ENCODE results near the gene MRFAP1. TPM values are rescaled to one million over a fixed set of nuclear protein-coding genes. Genes with fewer than 3 reads are reported as not detected.
A peak's percentile ranks its signal among the peaks of the same experiment; 100 is the strongest.

Gene MRFAP1
- total and polyA plus RNA-seq, 2 donors (not counting 1 experiment from before 2014, with no cell fraction given): 54.8 to 113 TPM

DNA sequence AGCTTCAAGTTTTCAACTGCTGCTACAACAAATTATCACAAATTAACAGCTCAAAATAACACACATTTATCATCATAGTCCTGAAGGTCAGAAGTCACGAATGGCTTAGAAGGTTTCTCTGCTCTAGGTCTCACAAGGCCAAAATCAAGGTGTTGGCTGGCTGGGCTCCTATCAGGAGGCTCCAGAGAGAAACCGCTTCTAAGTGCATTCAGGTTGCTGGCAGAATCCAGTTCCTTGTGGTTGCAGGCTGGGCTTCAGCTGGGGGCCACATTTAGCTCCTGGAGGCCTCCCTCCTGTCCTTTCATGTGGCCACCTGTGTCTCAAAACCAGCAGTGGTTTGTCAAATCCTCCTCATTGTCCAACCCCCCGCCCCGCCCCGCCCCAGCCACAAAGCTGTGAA lies 15.4 kb downstream of the MRFAP1 start:
- Histone ChIP-seq H3K4me2 (replicated peaks; ENCODE audit: low read depth, low read length, poor library complexity, severe bottlenecking) (no peak overlapping the region), H2AFZ (ENCODE audit: insufficient read depth, low read depth, low read length, poor library complexity, severe bottlenecking) (no peak overlapping the region), H3K27ac (ENCODE audit: low read length in 2 of 2) (no peak overlapping the region), H3K36me3 (replicated peaks in 1 of 2; ENCODE audit: control extremely low read depth in 1 of 2, control insufficient read depth in 1 of 2, extremely low read depth in 1 of 2, insufficient read depth in 2 of 2, low read length in 1 of 2) (no peaks in the 10 kb centered on the region), H3K4me1 (ENCODE audit: control insufficient read depth in 2 of 2, insufficient read depth in 2 of 2, low read length in 2 of 2) (peaks cover 8 to 11% of the 10 kb centered on the region in 2 donors), H3K4me3 (ENCODE audit: control extremely low read depth in 1 of 5, extremely low read depth in 1 of 5, insufficient read depth in 1 of 5, low read depth in 2 of 5, low read length in 4 of 5) (no peak overlapping the region), H3K9me3 (ENCODE audit: control extremely low read depth in 1 of 3, control insufficient read depth in 2 of 3, insufficient read depth in 1 of 3, low read length in 2 of 3) (peaks cover 0 to 8% (median 1%) of the 10 kb centered on the region in 3 donors), H4K20me1 (ENCODE audit: control insufficient read depth, insufficient read depth, low read length, poor library complexity, severe bottlenecking) (no peaks in the 10 kb centered on the region), H3K9ac (ENCODE audit: low read length) (no peak overlapping the region), H3K27me3 (replicated peaks in 1 of 4; ENCODE audit: control extremely low read depth in 1 of 4, control insufficient read depth in 3 of 4, insufficient read depth in 4 of 4, low read length in 3 of 4) (peaks cover 0 to 16% (median 6%) of the 10 kb centered on the region in 4 experiments), H3K79me2 (ENCODE audit: control insufficient read depth, insufficient read depth, low read length) (no peaks in the 10 kb centered on the region)
- intact Hi-C loops (cut with micrococcal nuclease): no loop called here
- Mint-ChIP-seq H3K27me3 (peaks cover 11% of the 10 kb centered on the region), H3K4me3 (no peak overlapping the region), H3K27ac (no peak overlapping the region), H3K4me1 (peaks cover 2% of the 10 kb centered on the region), H3K9me3 (ENCODE audit: insufficient read depth) (no peaks in the 10 kb centered on the region)
- WGBS (ENCODE audit: insufficient coverage): 99% methylated on average over 5 of the region's 5 CpGs
- POLR2A ChIA-PET: interaction anchor here (0.6 kb wide), 1 partner anchor 214 kb away, joined by 3 read pairs; no protein-coding TSS in a partner anchor
- CTCF ChIA-PET: no interaction called here
- TF ChIP-seq EZH2 (IDR thresholded peaks at IDR 0.05; ENCODE audit: borderline replicate concordance, insufficient read depth, low read depth, low read length, poor library complexity, severe bottlenecking): no peak
- TF ChIP-seq, protein P1, sequence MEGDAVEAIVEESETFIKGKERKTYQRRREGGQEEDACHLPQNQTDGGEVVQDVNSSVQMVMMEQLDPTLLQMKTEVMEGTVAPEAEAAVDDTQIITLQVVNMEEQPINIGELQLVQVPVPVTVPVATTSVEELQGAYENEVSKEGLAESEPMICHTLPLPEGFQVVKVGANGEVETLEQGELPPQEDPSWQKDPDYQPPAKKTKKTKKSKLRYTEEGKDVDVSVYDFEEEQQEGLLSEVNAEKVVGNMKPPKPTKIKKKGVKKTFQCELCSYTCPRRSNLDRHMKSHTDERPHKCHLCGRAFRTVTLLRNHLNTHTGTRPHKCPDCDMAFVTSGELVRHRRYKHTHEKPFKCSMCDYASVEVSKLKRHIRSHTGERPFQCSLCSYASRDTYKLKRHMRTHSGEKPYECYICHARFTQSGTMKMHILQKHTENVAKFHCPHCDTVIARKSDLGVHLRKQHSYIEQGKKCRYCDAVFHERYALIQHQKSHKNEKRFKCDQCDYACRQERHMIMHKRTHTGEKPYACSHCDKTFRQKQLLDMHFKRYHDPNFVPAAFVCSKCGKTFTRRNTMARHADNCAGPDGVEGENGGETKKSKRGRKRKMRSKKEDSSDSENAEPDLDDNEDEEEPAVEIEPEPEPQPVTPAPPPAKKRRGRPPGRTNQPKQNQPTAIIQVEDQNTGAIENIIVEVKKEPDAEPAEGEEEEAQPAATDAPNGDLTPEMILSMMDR (IDR thresholded peaks at IDR 0.05): no peak
- no peak for ATAC-seq (ENCODE audit: low read depth)
- DNase-seq: no peak

DNA sequence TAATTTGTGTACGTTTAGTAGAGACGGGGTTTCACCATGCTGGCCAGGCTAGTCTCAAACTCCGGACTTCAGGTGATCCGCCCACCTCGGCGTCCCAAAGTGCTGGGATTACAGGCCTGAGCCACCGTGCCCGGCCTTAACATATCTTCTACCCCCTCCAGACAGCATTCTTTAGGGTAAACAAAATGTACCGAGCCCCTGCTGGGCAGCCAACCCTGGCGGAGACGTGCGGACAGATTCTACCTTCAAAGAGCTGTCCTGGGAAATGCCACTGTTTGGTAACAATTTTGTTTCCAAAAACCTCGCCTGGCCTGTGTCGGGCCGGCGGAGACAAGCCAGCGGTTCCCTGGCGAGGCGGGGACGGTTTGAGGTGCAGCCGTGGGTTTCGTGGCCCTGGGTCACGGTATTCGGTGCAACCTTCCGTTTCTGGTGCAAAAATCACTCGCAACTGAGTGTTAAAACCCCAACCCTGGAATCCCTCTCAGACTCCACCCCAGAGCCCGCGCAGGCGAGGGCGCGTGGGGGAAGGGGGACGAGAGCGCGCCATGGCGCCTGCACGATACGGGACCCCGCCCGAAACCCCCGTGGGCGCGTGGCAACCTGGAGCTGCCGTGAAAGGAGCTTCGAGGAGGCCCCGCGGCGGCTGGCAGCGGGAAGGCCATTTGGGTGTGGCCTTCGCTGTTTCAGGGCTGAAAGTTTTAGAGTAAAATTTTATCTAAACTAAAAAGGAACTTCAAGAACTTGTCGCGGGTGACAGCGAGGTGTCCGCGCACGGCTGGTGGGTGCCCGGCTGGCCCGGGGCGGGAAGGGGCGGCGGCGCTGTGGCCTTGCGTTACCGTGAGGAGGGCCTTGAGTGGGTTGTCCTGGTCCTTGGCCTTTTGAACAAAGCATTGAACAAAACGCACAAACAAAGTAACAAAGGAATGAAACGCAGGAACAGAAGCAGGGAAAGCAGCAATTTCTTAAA lies 17.0 kb downstream of the MRFAP1 start:
- Mint-ChIP-seq H3K27ac (peak overlapping the region; percentile 35), H3K9me3 (ENCODE audit: insufficient read depth) (no peaks in the 10 kb centered on the region), H3K4me3 (no peak overlapping the region), H3K4me1 (peaks cover 2% of the 10 kb centered on the region), H3K27me3 (peaks cover 21% of the 10 kb centered on the region)
- peak overlapping the region; percentile 66 for H2AFZ ChIP-seq (ENCODE audit: insufficient read depth, low read depth, low read length, poor library complexity, severe bottlenecking)
- 82% methylated on average over 57 of the region's 65 CpGs for WGBS (ENCODE audit: insufficient coverage)
- no peaks in the 10 kb centered on the region for H3K36me3 ChIP-seq (replicated peaks in 1 of 2; ENCODE audit: control extremely low read depth in 1 of 2, control insufficient read depth in 1 of 2, extremely low read depth in 1 of 2, insufficient read depth in 2 of 2, low read length in 1 of 2)
- POLR2A ChIA-PET: interaction anchor here (1.5 kb wide), 1 partner anchor 17 kb away, joined by 3 read pairs; the partner anchor contains the start of gene MRFAP1
- H4K20me1 ChIP-seq (ENCODE audit: control insufficient read depth, insufficient read depth, low read length, poor library complexity, severe bottlenecking): no peaks in the 10 kb centered on the region
- peaks cover 0 to 8% (median 1%) of the 10 kb centered on the region in 3 donors for H3K9me3 ChIP-seq (ENCODE audit: control extremely low read depth in 1 of 3, control insufficient read depth in 2 of 3, insufficient read depth in 1 of 3, low read length in 2 of 3)
- CTCF ChIA-PET: interaction anchor here (0.9 kb wide), 1 partner anchor 17 kb away, joined by 3 read pairs; no protein-coding TSS in a partner anchor
- no peak overlapping the region for H3K9ac ChIP-seq (ENCODE audit: low read length)
- no peak for TF ChIP-seq EZH2 (IDR thresholded peaks at IDR 0.05; ENCODE audit: borderline replicate concordance, insufficient read depth, low read depth, low read length, poor library complexity, severe bottlenecking)
- H3K79me2 ChIP-seq (ENCODE audit: control insufficient read depth, insufficient read depth, low read length): no peaks in the 10 kb centered on the region
- H3K27ac ChIP-seq (ENCODE audit: low read length in 2 of 2): no peak overlapping the region
- ATAC-seq (ENCODE audit: low read depth): no peak
- DNase-seq: no peak
- H3K27me3 ChIP-seq (replicated peaks in 1 of 4; ENCODE audit: control extremely low read depth in 1 of 4, control insufficient read depth in 3 of 4, insufficient read depth in 4 of 4, low read length in 3 of 4): peaks cover 0 to 31% (median 13%) of the 10 kb centered on the region in 4 experiments
- peaks cover 8 to 11% of the 10 kb centered on the region in 2 donors for H3K4me1 ChIP-seq (ENCODE audit: control insufficient read depth in 2 of 2, insufficient read depth in 2 of 2, low read length in 2 of 2)
- no peak overlapping the region for H3K4me3 ChIP-seq (ENCODE audit: control extremely low read depth in 1 of 5, extremely low read depth in 1 of 5, insufficient read depth in 1 of 5, low read depth in 2 of 5, low read length in 4 of 5)
- H3K4me2 ChIP-seq (replicated peaks; ENCODE audit: low read depth, low read length, poor library complexity, severe bottlenecking): peak overlapping the region; percentile 77
- intact Hi-C loops (cut with micrococcal nuclease): no loop called here

Measured in B cell (primary cell).